Central memory CD4-positive, alpha-beta T cell (primary cell): ENCODE data around the gene SLC39A11.

Experiments used
- DNase-seq: peaks from one replicate; pipeline ENCODE4 v3.0.0; 2022

Gene SLC39A11

DNA sequence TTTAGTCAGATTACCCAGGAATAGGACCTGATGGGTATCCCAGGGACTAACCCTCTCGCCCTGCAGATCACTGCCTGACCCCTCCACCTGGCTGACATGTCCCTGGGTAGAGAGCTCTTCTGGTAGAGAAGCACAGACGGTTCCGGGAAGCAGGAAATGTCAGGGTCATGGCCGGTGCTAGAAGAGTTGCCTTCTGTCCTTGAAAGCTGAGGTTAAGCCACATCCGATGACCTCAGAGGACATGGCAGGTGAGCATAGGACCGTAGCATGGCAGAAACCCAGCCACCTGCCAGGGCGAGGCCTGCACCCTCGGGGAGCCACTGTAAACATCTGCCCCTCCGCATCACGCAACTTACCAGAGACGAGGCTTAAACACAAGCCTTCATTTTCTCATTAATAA, 488.0 kb downstream of the SLC39A11 start:
- DNase-seq = no peak

DNA sequence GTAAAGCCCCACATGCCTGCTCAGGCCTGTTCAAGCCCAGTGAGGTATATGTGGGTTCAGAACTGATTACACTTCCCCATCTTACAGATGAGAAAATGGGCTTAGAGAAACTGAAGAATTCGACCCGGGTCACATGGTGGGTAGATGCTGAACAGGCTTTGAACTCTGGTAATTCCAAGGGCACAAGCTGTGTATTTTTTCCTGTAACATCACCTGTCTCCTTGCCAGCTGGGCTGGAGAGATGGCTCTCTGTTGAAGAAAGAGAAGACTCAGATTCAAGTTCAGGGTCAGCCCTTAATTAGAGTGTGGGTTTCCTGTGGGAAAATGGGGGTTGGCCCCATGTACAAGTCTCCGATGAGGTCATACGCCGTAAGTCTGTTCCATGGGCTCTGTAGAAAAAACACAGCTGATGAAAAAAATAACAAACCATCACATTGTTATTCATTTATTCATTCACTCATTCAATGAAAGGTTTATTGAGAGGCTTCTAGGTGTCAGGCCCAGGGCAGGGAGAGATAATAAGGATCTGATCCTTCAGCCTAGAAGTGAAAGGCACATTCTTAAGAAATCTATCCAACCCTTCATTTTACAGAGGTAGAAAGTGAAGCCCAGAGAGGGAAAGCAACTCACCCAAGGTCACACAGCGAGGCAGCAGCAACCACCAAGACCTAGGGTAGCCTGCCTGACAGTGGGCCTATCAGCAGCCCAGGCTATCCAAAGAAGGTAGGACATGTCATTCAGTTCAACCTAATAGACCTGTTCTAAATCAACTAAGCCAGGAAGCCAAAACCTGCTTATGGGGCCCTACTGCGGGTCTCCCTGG, 488.9 kb downstream of the SLC39A11 start:
- no peak for DNase-seq

DNA sequence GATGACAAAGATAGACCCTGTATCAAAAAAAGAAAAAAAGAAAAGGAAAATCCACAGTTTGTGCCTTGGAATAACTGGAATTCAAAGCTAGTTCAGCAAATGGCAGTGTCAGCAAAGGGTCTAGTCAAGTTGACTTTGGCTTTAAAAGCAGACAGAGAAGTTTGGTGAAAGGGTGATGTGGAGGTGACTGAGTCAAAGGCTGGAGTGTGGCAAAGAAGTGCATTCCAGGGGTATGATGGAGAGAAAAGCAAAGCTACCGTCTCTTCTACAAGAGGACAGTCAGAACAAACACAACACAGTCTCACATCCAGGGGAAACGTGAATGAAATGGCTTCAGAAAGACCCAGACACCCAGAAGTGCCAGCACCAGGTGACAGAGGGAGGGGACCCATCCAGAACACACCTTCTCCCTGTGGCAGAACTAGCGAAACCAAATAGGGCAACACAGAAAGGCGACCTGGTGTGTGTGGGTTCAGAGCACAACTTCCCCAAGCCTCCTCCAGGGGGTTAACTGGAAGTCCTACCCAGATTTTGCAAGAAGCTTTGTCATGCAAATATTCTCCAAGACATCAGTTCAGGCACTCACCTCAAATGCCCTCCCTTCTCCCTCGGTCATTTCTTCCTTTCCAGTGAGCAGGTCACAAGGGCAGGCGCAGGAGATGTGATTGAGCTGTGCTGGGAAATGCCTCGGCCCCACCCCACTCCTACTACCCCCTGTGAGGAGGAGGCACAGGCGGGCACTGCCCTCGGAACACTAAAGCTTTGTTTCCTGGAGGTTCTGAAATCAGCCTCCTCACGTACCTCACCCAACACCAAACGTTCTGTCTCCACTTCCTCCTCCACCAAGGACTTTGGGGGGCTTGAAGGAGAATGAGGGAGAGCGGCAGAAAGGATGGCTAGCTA, 489.7 kb downstream of the SLC39A11 start:
- DNase-seq = no peak

DNA sequence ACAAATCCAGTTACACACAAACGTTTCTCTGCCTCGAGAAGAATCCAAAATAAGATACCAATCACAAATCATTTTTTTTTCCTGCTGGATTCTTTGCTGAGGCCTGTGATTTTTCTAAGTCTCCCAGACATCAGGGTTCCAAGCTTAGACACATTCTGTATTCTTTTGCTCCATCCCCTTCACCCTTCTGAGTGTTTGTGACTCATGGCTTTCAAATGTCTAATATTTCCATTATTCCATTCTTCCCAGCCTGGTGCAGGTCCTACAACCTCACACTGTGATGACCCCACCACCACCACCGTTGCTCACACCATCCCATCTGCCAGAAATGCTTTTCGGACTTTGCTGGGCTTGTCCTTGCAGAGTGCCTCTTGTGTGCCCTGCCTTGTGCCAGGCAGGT, 491.6 kb downstream of the SLC39A11 start:
- DNase-seq = no peak

DNA sequence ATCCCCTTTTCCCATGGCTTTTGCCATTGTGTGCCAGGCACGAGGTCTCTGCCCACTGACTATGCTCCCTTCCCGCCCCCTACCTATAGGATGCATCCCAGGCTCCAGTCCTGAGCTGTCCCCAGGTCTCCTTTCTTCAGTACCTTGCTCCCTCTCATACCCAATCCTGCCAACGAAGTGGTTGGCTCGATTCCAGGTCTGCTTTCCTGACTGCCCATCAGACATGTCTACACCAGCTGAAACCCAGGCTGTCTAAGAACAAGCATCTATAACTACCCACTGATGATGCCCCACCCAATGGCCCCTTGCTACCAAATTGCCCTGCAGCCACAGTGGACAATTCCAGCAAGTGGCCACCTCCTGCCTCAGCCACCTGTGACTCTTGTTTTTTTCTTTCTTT, 492.6 kb downstream of the SLC39A11 start:
- DNase-seq = no peak

DNA sequence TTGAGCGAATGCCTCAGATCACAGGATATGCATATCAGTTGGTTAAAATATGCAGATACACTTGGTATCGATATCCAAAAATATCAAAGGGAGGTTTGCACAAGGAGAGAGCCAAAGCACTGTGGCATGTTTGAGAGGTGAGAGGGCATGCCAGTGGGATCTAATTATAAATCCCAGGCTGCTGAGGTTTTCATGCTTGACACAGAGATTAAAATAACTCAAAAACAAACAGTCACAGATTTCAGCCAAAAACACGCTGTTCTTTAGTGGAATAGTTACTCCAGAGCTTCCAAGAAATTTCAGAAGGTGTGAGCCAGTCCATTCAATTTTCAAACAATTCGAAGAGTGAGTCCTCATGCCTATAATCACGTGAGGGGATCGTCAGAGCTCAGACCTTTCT, 493.8 kb downstream of the SLC39A11 start:
- no peak for DNase-seq

DNA sequence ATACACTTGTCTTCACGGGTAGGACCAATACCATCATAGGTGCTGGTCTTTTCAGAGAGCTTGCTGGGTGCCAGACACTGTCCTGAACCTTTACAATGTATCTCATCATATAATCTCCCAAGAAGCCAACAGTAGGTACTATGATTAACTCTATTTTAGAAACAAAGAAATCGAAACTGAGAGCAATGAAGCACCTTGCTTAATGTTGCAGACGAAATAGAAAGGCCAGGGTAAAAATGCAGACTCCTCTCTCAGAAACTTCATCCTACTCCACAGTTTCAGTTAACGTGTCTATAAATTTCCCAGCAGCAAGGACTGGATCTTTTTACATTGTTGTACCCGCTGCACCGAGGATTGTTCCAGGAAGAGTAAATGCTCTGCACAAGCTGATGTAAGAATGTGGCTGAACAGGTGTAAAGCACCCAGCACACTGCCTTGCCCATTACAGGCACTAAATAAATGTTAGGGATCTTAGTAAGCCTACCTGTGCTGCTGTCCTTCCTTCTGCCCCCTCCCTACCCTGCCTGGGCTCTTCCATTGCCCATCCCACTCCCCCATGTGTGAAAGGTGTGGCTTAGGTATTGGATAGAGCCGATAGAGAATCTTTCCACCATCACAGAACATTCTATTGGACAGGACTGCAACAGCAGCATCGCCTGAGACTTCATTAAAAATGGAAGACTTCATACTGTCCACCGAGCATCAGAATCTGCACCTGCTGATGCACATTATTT, 495.0 kb downstream of the SLC39A11 start:
- no peak for DNase-seq
